KMS-11 (cell line): ENCODE results near the gene SPACDR.

Source experiments
- H2AFZ ChIP-seq: fragments of 200-600 bp; sonication (generic); 2 replicates; pipeline ENCODE4 v1.6.1; 2016; ENCODE audit warnings: antibody characterized with exemption, mixed run types, low read depth
- H3K27ac ChIP-seq: fragments of 200-600 bp; sonication (generic); 2 replicates; pipeline ENCODE4 v1.6.1; 2016; ENCODE audit warnings: mild to moderate bottlenecking, mixed run types
- H3K27me3 ChIP-seq: fragments of 200-600 bp; sonication (generic); 2 replicates; pipeline ENCODE4 v1.6.1; 2017; ENCODE audit warnings: mild to moderate bottlenecking, low read depth, mixed run types, moderate library complexity; ENCODE audit not compliant: insufficient read depth
- H3K36me3 ChIP-seq: fragments of 200-600 bp; sonication (generic); 2 replicates; pipeline ENCODE4 v1.6.1; 2017; ENCODE audit warnings: mild to moderate bottlenecking, mixed run types; ENCODE audit not compliant: insufficient read depth
- H3K4me1 ChIP-seq: fragments of 200-600 bp; sonication (generic); 2 replicates; pipeline ENCODE4 v1.6.1; 2016; ENCODE audit warnings: mild to moderate bottlenecking, low read depth, mixed run types; ENCODE audit not compliant: poor library complexity, severe bottlenecking
- H3K4me2 ChIP-seq: fragments of 200-600 bp; sonication (generic); 2 replicates; pipeline ENCODE4 v1.7.0; 2016; ENCODE audit warnings: mild to moderate bottlenecking, mixed run types
- H3K4me3 ChIP-seq: fragments of 200-600 bp; sonication (generic); IDR thresholded peaks from 2 replicates; pipeline ENCODE4 v1.6.1; 2017; ENCODE audit warnings: low read depth, low read length, mixed read lengths; ENCODE audit not compliant: insufficient read depth
- H3K79me2 ChIP-seq: fragments of 200-600 bp; sonication (generic); 2 replicates; pipeline ENCODE4 v1.6.1; 2016; ENCODE audit warnings: low read depth, mixed run types; ENCODE audit not compliant: insufficient read depth
- H3K9ac ChIP-seq: fragments of 200-600 bp; sonication (generic); 2 replicates; pipeline ENCODE4 v1.6.1; 2016; ENCODE audit warnings: mild to moderate bottlenecking, mixed run types
- H4K20me1 ChIP-seq: fragments of 200-600 bp; sonication (generic); 2 replicates; pipeline ENCODE4 v1.6.1; 2016; ENCODE audit warnings: mild to moderate bottlenecking, mixed run types; ENCODE audit not compliant: insufficient read depth
- CTCF ChIP-seq: fragments of 200-600 bp; sonication (generic); conservative IDR thresholded peaks from 2 replicates; pipeline ENCODE4 v1.6.1; 2017; ENCODE audit warnings: low read depth, mild to moderate bottlenecking, antibody characterized with exemption, low read length, moderate library complexity, mixed read lengths

The SPACDR gene

GRCh38 chr7:100406767-100407166 is 57.3 kb downstream of the SPACDR start:
- Histone ChIP-seq H3K27me3 (peaks cover 25% of the 10 kb centered on the region; the same call in 1 of the 2 replicates), H3K9ac (no peak overlapping the region), H3K4me2 (no peak overlapping the region), H3K4me3 (no peak overlapping the region), H3K36me3 (no peaks in the 10 kb centered on the region), H2AFZ (no peak overlapping the region), H3K79me2 (no peaks in the 10 kb centered on the region), H3K4me1 (peaks cover 11% of the 10 kb centered on the region), H4K20me1 (no peaks in the 10 kb centered on the region), H3K27ac (no peak overlapping the region)
- no peak for TF ChIP-seq CTCF
